Measurements from ENCODE around the gene KLHL8. TPM values are rescaled to one million over a fixed set of nuclear protein-coding genes. Genes with fewer than 3 reads are reported as not detected.

KLHL8 gene
- total RNA-seq, 1 experiment from 2014 or later, result 7.5 TPM

GRCh38 chr4:87165892-87166291 is 54.5 kb downstream of the KLHL8 start:
- H4K20me1 ChIP-seq (ENCODE audit: control insufficient read depth, insufficient read depth, insufficient read length), result no peaks in the 10 kb centered on the region
- no peak overlapping the region for H4K8ac ChIP-seq (replicated peaks; ENCODE audit: insufficient read length, low read depth, low read length)
- Mint-ChIP-seq H3K27me3 (ENCODE audit: low read depth) (no peaks in the 10 kb centered on the region), H3K4me1 (no peaks in the 10 kb centered on the region), H3K27ac (no peak overlapping the region), H3K9me3 (no peaks in the 10 kb centered on the region), H3K36me3 (ENCODE audit: insufficient read depth in 1 of 3, low read depth in 3 of 3) (no peaks in the 10 kb centered on the region; a peak in 2 of 7 replicates), H3K4me3 (no peak overlapping the region)
- no peaks in the 10 kb centered on the region for H3K79me1 ChIP-seq (ENCODE audit: insufficient read depth, low read depth, low read length, poor library complexity, severe bottlenecking)
- no peak overlapping the region for H3K4ac ChIP-seq (ENCODE audit: low read depth, low read length)
- no peak overlapping the region for H2AK5ac ChIP-seq (ENCODE audit: insufficient read length, low read length)
- no peak overlapping the region for H3K56ac ChIP-seq (ENCODE audit: insufficient read length, low read depth, low read length)
- no peak for DNase-seq
- no peak overlapping the region for H4K91ac ChIP-seq (ENCODE audit: insufficient read length, low read depth, low read length)
- no peak overlapping the region for H2BK12ac ChIP-seq (ENCODE audit: insufficient read length, low read depth, low read length)
- H3K23ac ChIP-seq (ENCODE audit: insufficient read length, low read depth, low read length), result no peak overlapping the region
- H2BK15ac ChIP-seq (ENCODE audit: low read depth, low read length), result no peak overlapping the region
- H3K9me3 ChIP-seq (ENCODE audit: control insufficient read depth, low read depth, low read length), result no peaks in the 10 kb centered on the region
- no peak overlapping the region for H4K5ac ChIP-seq (ENCODE audit: insufficient read length, low read depth, low read length)
- H2BK5ac ChIP-seq (ENCODE audit: insufficient read length, low read length), result no peak overlapping the region
- no peak overlapping the region for H3K14ac ChIP-seq (ENCODE audit: insufficient read depth, low read length)
- no peak overlapping the region for H2AFZ ChIP-seq (ENCODE audit: low read length)
- no peak for TF ChIP-seq CTCF (conservative IDR thresholded peaks at IDR 0.05)
- H3K4me1 ChIP-seq (ENCODE audit: insufficient read depth, low read length), result no peaks in the 10 kb centered on the region
- no peak overlapping the region for H2BK120ac ChIP-seq (ENCODE audit: low read depth, low read length, poor library complexity, severe bottlenecking)
- WGBS (ENCODE audit: extremely low coverage, insufficient read length, low lambda C conversion rate), result no CpG with 5 or more reads among the region's 1 CpG
- H3K79me2 ChIP-seq (ENCODE audit: insufficient read depth, low read length), result no peaks in the 10 kb centered on the region
- H3K27me3 ChIP-seq (ENCODE audit: insufficient read depth, low read length), result no peaks in the 10 kb centered on the region; the same call in 1 of the 2 replicates
- no peak overlapping the region for H3T11ph ChIP-seq (ENCODE audit: low read length)
- H3K27ac ChIP-seq (ENCODE audit: insufficient read length, low read depth, low read length), result no peak overlapping the region
- H2BK20ac ChIP-seq (ENCODE audit: low read depth, low read length, poor library complexity, severe bottlenecking), result no peak overlapping the region
- no peaks in the 10 kb centered on the region for H3K23me2 ChIP-seq (ENCODE audit: insufficient read length, low read depth, low read length, poor library complexity, severe bottlenecking)
- no peak overlapping the region for H3K18ac ChIP-seq (ENCODE audit: insufficient read length, low read depth, low read length)
- H3K9ac ChIP-seq (ENCODE audit: extremely low read depth, insufficient read length, low read length), result no peak overlapping the region
- H3K4me2 ChIP-seq (ENCODE audit: insufficient read depth, insufficient read length, low read length), result no peak overlapping the region
